GM12878 (cell line): ENCODE results near the gene RAPGEF1. TPM values are rescaled to one million over a fixed set of nuclear protein-coding genes. Genes with fewer than 3 reads are reported as not detected.

Source experiments
- ATAC-seq: fragments of 200-7000 bp; cut with Tn5 transposase; 3 replicates; pipeline ENCODE4 v1.9.1; 2020; ENCODE audit warnings: mild to moderate bottlenecking, moderate library complexity
- BruUV-seq: library from RNA; stranded (reverse); fragments of 400-500 nt; replicated peaks from 2 replicates; lab custom pipeline; 2021; lab: Mats Ljungman, UMichigan
- CTCF ChIA-PET: fragments of 300-600 bp; sonication (Branson Sonifier 250); formaldehyde crosslinking; extraction: SDS; loops from one replicate; lab custom pipeline; 2021; ENCODE audit warnings: inconsistent platforms; lab: Yijun Ruan, JAX
- POLR2A ChIA-PET: fragments of 350-600 bp; formaldehyde crosslinking; extraction: SDS; loops from one replicate; lab custom pipeline; 2021; ENCODE audit warnings: inconsistent platforms; lab: Charles Lee
- RAD21 ChIA-PET: fragments of 300-600 bp; sonication (Branson Sonifier 250); formaldehyde crosslinking; loops from one replicate; lab custom pipeline; 2023; ENCODE audit warnings: antibody characterized with exemption; ENCODE audit not compliant: unreplicated experiment; lab: Charles Lee
- SMC1A ChIA-PET: fragments of 300-600 bp; sonication (Branson Sonifier 250); formaldehyde crosslinking; loops from one replicate; lab custom pipeline; 2023; ENCODE audit not compliant: unreplicated experiment, uncharacterized antibody; lab: Charles Lee
- DNase-seq: peaks from one replicate; pipeline ENCODE4 v3.0.0-alpha.2; 2011; ENCODE audit warnings: low read depth, low spot score
- FAIRE-seq: peaks from 3 replicates; lab custom pipeline; 2011; peaks lifted over from hg19 to GRCh38; lab: Jason Lieb, UNC
- H2AFZ ChIP-seq: 2 replicates; pipeline ENCODE4 v1.6.0; 2011; ENCODE audit warnings: low read depth, low read length, control low read depth; ENCODE audit not compliant: control insufficient read depth
- H3K27ac ChIP-seq: 2 replicates; pipeline ENCODE4 v1.5.1; 2011; ENCODE audit warnings: control low read depth; ENCODE audit not compliant: control insufficient read depth, insufficient read depth
- H3K27me3 ChIP-seq, 2 experiments: replicated peaks in 1 of 2; 2 replicates each; pipeline versions ENCODE4 v1.6.0 to v1.6.1; 2011; ENCODE audit warnings: low read length in 1 of 2; ENCODE audit not compliant: control insufficient read depth in 2 of 2, insufficient read depth in 2 of 2
- H3K36me3 ChIP-seq, 2 experiments: 2 replicates each; pipeline ENCODE4 v1.5.1; 2011; ENCODE audit warnings: low read length in 1 of 2; ENCODE audit not compliant: control insufficient read depth in 2 of 2, insufficient read depth in 2 of 2
- H3K4me1 ChIP-seq: 2 replicates; pipeline ENCODE4 v1.6.1; 2011; ENCODE audit warnings: mild to moderate bottlenecking, low read length, moderate library complexity, mixed read lengths; ENCODE audit not compliant: control insufficient read depth, insufficient read depth
- H3K4me2 ChIP-seq: 2 replicates; pipeline ENCODE4 v1.6.0; 2011; ENCODE audit warnings: control low read depth; ENCODE audit not compliant: control insufficient read depth, insufficient read depth
- H3K4me3 ChIP-seq: fragments of 200-600 bp; sonication (generic); 2 replicates; pipeline ENCODE4 v1.5.1; 2016
- H3K79me2 ChIP-seq: 2 replicates; pipeline ENCODE4 v1.6.0; 2011; ENCODE audit warnings: low read length; ENCODE audit not compliant: control insufficient read depth, insufficient read depth
- H3K9ac ChIP-seq: 2 replicates; pipeline ENCODE4 v1.8.0; 2011; ENCODE audit warnings: low read length, control low read depth, mixed read lengths; ENCODE audit not compliant: control insufficient read depth, insufficient read depth
- H3K9me3 ChIP-seq: replicated peaks from 3 replicates; pipeline ENCODE4 v1.5.1; 2011; ENCODE audit warnings: mild to moderate bottlenecking, low read length; ENCODE audit not compliant: control insufficient read depth, insufficient read depth
- H4K20me1 ChIP-seq: 2 replicates; pipeline ENCODE4 v1.6.0; 2011; ENCODE audit not compliant: control insufficient read depth, insufficient read depth
- CHD2 ChIP-seq: IDR thresholded peaks from 2 replicates; pipeline ENCODE4 v1.6.1; 2011; ENCODE audit warnings: low read depth, low read length, improper control_type of control experiment, borderline replicate concordance
- HDAC6 ChIP-seq: fragments of 200-600 bp; sonication (generic); IDR thresholded peaks from one replicate; pipeline ENCODE4 v1.8.0; 2017; ENCODE audit warnings: antibody characterized with exemption; ENCODE audit not compliant: unreplicated experiment
- PAX8 ChIP-seq: fragments of 450-650 bp; IDR thresholded peaks from 2 replicates; pipeline ENCODE4 v1.6.1; 2017; ENCODE audit warnings: mild to moderate bottlenecking, moderate library complexity
- POLR2A ChIP-seq: IDR thresholded peaks from 2 replicates; pipeline ENCODE4 v1.6.1; 2011; ENCODE audit warnings: low read depth, mild to moderate bottlenecking, low read length
- POLR2AphosphoS5 ChIP-seq: IDR thresholded peaks from 2 replicates; pipeline ENCODE4 v1.6.1; 2011; ENCODE audit warnings: mild to moderate bottlenecking, low read length, inconsistent platforms
- WGBS: methylation state at CpG from one replicate; pipeline ENCODE4 v1.1.6; 2016; ENCODE audit warnings: low lambda C conversion rate; ENCODE audit not compliant: insufficient replicate concordance, insufficient coverage; ENCODE audit errors: missing lambda C conversion rate; 5-methylcytosine and 5-hydroxymethylcytosine counted together
- in situ Hi-C: fragments of 300-500 bp; cut with MboI; formaldehyde crosslinking; loops from 9 replicates; pipeline ENCODE4 v1.14.3; 2018; ENCODE audit warnings: mixed read lengths
- intact Hi-C: fragments of 100-400 bp; cut with micrococcal nuclease; formaldehyde crosslinking; loops from one replicate; pipeline ENCODE4 v1.14.2; 2022; ENCODE audit not compliant: unreplicated experiment
- polyA plus RNA-seq, 11 experiments: library from polyadenylated mRNA; depleted of rRNA in 4 of 11; unstranded in 6 of 11; stranded (reverse) in 5 of 11; fragments of >200 nt; fragmentation: Nextera tagmentation in 4 of 11; fragmentation: Illumina TruSeq in 1 of 11; extraction: Ambion mirVana in 4 of 11; extraction: Trizol in 1 of 11; gene quantifications; 1 replicate in 1 of 11; 2 replicates in 10 of 11; pipeline versions ENCODE4 v1.2.1 to v1.2.3, GENCODE V29; 2011 to 2016; ENCODE audit warnings: inconsistent platforms in 2 of 11, missing spikeins in 2 of 11, low read depth in 1 of 11
- total RNA-seq, 4 experiments: library from RNA; depleted of rRNA in 3 of 4; stranded (reverse); fragments of >200 nt in 3 of 4; fragmentation: Illumina TruSeq in 1 of 4; extraction: Trizol in 1 of 4; gene quantifications; 2 replicates each; pipeline versions ENCODE4 v1.2.1 to v1.2.3, GENCODE V29; 2013 to 2021

Gene RAPGEF1
- total and polyA plus RNA-seq, 10 of the 15 experiments (the other 5 are each of a cell fraction or from before 2014, with no cell fraction given): 0.42 to 113 (median 45.9) TPM

DNA sequence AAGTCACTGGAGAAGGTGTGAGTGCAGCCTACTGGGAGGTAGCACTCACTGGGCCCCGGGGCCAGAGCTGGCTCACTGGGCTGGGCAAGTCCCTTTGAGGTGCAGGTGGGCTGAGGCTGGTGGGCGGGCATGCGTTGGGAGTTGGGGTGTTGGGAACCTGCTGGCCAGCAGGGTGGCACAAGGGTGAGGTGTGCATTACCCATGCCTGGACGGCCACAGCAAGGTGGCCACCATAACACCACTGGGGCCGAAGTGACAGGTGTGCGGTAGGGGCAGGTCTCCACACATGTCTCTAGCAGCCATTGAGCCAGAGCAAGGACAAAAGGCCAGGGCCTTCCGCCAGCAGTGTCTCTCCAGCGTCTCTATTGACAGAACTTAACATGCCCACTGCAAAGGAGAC is 172.0 kb downstream of the RAPGEF1 start:
- FAIRE-seq (no peak), ATAC-seq (peak; percentile 28), DNase-seq (no peak)
- in situ Hi-C loops (no loop called here), intact Hi-C loops (no loop called here)
- H3K79me2 ChIP-seq: no peaks in the 10 kb centered on the region
- ChIA-PET SMC1A (no interaction called here), CTCF (no interaction called here), RAD21 (no interaction called here), POLR2A (interaction anchor here (0.6 kb wide), 1 partner anchor 240 kb away, joined by 5 read pairs; no protein-coding TSS in a partner anchor)
- H3K4me1 ChIP-seq: no peaks in the 10 kb centered on the region
- H3K27ac ChIP-seq: no peak overlapping the region
- no peak overlapping the region for H2AFZ ChIP-seq
- H3K9me3 ChIP-seq: no peaks in the 10 kb centered on the region; the same call in 2 of the 3 replicates
- H4K20me1 ChIP-seq: no peaks in the 10 kb centered on the region
- TF ChIP-seq POLR2A: peak; percentile 58
- peak; percentile 59; the same call in 1 of the 2 replicates for TF ChIP-seq POLR2AphosphoS5
- TF ChIP-seq CHD2: no peak
- TF ChIP-seq PAX8: no peak
- H3K4me3 ChIP-seq: no peak overlapping the region
- no peak overlapping the region for H3K4me2 ChIP-seq
- H3K36me3 ChIP-seq: peaks cover 0 to 10% of the 10 kb centered on the region in 2 experiments; a peak in 2 of 4 replicates
- WGBS: 97% methylated on average over 8 of the region's 8 CpGs
- no peaks in the 10 kb centered on the region for H3K27me3 ChIP-seq
- no TSS peak for BruUV-seq
- H3K9ac ChIP-seq: no peak overlapping the region

DNA sequence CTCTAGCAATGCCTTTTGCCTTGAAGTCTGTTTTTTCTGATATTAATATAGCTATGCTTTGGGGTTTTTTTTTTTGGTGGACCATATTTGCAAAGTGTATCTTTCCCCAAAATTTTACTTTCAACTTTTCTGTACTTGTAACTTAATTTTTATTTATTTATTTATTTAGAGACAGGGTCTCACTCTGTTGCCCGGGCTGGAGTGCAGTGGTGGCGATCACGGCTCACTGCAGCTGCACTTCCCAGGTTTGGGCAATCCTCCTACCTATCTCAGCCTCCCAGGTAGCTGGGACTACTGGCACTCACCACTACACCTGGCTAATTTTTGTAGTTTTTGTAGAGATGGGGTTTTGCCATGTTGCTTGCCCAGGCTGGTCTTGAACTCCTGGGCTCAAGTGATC is 173.7 kb downstream of the RAPGEF1 start:
- in situ Hi-C loops (no loop called here), intact Hi-C loops (no loop called here)
- no peaks in the 10 kb centered on the region for H4K20me1 ChIP-seq
- ChIA-PET SMC1A (interaction anchor here (0.5 to 0.7 kb wide), 2 partner anchors 9 to 1633 kb away, joined by 3 read pairs; no protein-coding TSS in a partner anchor), CTCF (no interaction called here), RAD21 (no interaction called here), POLR2A (no interaction called here)
- H3K27me3 ChIP-seq: no peaks in the 10 kb centered on the region
- no peak for TF ChIP-seq HDAC6
- H3K79me2 ChIP-seq: no peaks in the 10 kb centered on the region
- no peak overlapping the region for H2AFZ ChIP-seq
- H3K4me3 ChIP-seq: no peak overlapping the region
- no peaks in the 10 kb centered on the region; the same call in 2 of the 3 replicates for H3K9me3 ChIP-seq
- H3K4me2 ChIP-seq: no peak overlapping the region
- H3K27ac ChIP-seq: no peak overlapping the region
- 84% methylated on average over 3 of the region's 3 CpGs for WGBS
- no peak for ATAC-seq
- DNase-seq: no peak
- H3K4me1 ChIP-seq: no peaks in the 10 kb centered on the region
- no peak overlapping the region for H3K9ac ChIP-seq
- H3K36me3 ChIP-seq: peaks cover 0 to 3% of the 10 kb centered on the region in 2 experiments; a peak in 2 of 4 replicates
- FAIRE-seq: no peak
- BruUV-seq: no TSS peak
